HG03108 (cell line): ENCODE measurements around the gene PRKAG3.

Source experiments
- ATAC-seq: cut with Tn5 transposase; IDR thresholded peaks from one replicate; pipeline ENCODE4 v1.9.1; 2021; ENCODE audit warnings: moderate library complexity; ENCODE audit not compliant: unreplicated experiment

PRKAG3 gene

DNA sequence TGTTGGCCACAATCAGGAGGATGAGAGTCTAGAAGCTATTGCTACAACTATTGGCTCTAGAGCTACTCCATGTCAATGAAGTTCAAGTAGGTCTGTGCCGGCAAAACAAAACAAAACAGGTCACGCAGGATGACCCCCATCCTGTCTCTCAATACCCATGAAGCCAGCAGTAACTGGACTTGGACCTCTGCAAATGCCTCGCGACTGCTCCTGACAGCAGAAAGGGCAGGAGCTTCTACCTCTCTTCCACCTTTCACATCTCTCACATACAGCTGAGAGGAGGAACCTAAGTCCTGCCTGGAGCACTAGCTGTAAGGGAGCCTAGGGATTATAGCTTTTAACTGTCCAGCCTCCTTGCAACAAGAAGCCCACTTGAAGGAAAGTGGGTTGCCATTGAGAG is 16.0 kb downstream of the PRKAG3 start:
- ATAC-seq = no peak

GRCh38 chr2:218815244-218815637 is 16.4 kb downstream of the PRKAG3 start:
- ATAC-seq = no peak

DNA sequence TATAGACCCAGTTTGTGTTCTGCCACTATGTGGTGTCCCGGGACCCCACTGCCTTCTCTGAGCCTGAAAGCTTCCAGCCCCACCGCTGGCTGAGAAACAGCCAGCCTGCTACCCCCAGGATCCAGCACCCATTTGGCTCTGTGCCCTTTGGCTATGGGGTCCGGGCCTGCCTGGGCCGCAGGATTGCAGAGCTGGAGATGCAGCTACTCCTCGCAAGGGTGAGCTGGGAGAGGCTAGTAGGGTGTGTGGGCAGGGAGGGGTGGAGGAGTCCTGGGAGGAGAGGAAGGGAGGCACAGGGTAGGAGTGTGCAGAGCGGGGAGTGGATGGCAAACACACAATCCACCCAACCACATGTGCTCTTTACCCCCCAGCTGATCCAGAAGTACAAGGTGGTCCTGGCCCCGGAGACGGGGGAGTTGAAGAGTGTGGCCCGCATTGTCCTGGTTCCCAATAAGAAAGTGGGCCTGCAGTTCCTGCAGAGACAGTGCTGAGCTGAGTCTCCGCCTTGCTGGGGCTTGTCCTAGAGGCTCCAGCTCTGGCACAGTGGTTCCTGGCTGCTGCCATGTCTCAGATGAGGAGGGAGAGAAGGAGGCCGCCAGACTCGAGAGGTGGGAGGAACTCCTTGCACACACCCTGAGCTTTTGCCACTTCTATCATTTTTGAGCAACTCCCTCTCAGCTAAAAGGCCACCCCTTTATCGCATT is 16.9 kb downstream of the PRKAG3 start:
- ATAC-seq = no peak

- no peak for ATAC-seq
Observed at GRCh38 chr2:218813771-218814460, 17.7 kb downstream of the PRKAG3 start.

DNA sequence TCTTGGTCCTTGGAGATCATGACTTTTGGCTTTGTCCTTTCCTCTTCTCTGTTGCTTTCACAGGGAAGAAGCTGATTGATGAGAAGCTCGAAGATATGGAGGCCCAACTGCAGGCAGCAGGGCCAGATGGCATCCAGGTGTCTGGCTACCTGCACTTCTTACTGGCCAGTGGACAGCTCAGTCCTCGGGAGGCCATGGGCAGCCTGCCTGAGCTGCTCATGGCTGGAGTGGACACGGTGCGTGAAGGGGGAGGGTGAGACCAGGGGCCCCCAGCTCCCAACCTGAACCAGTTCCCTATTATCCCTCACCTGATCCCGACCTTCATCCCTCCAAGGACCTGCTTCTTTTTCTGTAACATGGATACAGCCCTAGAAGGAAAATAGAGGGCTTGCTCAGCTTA is 18.7 kb downstream of the PRKAG3 start:
- no peak for ATAC-seq

GRCh38 chr2:218812096-218812815 is 19.3 kb downstream of the PRKAG3 start:
- ATAC-seq = no peak

DNA sequence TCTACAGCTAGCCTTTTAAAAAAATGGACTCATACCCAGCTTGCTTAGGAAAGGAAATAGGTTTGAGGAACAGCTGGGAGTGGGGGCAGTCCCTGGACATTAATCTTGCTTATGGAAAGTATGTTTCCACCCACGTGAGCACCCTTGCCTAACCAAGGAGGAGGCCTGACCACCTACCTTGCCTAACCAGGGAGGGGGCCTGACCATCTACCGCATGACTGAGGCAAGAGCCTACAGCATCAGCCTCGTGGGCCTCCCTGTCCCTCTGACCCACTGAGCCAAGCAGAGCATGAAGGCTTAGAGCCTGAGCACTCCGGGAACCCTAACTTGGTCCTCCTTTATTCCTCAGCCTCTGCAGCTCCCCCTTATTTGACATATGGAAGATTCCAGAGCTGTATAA is 20.2 kb downstream of the PRKAG3 start:
- ATAC-seq = no peak

GRCh38 chr2:218810256-218810655 is 21.3 kb downstream of the PRKAG3 start:
- no peak for ATAC-seq

DNA sequence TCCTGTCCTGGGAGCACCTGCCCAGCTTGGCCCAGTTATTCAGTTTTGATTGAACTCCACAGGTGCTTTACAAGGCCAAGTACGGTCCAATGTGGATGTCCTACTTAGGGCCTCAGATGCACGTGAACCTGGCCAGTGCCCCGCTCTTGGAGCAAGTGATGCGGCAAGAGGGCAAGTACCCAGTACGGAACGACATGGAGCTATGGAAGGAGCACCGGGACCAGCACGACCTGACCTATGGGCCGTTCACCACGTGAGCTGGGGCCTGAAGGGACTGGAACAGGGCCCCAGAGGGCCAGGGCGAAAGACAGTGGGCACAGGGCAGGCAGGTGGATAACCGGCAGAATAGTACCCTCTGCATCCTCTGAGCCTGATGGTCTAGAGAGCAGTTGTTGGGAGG is 22.1 kb downstream of the PRKAG3 start:
- ATAC-seq = no peak

GRCh38 chr2:218807626-218808025 is 24.0 kb downstream of the PRKAG3 start:
- ATAC-seq = no peak

DNA sequence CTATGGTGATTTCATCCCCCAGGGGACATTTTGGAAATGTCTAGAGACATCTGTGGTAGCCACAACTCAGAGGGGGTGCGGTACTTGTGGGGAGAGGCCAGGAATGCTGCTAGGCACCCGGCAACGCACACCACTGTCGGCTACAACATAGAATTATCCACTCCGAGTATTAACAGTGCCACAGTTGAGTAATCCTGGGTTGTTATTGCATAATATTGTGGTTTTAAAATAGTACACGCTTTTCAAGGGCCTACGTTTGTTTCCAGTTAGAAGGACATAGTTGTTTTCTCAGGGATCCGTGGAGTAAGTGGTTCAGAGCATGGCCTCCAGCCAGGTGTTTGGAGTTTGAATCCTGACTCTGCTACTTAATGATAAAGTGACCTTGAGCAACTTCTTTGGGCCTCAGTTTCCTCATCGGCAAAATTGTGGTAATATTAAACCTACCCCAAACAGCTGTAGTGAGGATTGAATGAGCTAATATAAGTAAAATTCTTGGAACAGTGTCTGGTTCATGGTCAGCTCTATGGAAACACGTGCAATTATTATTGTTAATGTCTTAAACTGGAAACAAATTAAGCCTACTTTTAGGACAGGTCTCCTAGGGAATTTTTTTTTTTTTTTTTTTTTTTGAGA is 25.1 kb downstream of the PRKAG3 start:
- ATAC-seq = no peak

- ATAC-seq = no peak
Observed at GRCh38 chr2:218805627-218806026, 26.0 kb downstream of the PRKAG3 start.

GRCh38 chr2:218804817-218805216 is 26.8 kb downstream of the PRKAG3 start:
- ATAC-seq = no peak

DNA sequence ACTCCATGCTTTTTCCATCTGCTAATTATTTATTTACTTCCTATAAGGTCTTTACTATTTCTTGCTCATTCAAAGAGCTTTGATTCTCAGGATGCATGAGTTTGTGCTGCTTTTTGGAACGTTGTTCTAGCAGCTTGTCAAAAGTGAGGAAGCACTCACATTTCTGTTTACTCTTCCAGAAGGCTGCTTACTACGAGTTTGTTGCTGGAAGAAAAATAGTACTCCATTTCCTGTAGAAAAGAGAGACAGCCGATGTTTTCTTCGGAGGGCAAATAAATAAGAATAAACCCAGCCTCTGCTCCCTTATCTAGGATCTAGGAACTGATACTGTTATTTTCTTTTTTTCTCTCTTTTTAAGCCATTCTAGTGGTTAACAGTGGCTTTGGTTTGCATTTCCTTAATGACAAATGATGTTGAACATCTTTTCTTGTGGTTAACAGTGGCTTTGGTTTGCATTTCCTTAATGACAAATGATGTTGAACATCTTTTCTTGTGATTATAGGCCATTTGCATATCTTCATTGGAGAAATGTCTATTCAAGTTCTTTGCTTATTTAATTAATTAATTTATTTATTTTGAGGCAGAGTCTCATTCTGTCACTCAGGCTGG is 29.1 kb downstream of the PRKAG3 start:
- no peak for ATAC-seq

GRCh38 chr2:218799990-218800389 is 31.6 kb downstream of the PRKAG3 start:
- ATAC-seq = no peak

GRCh38 chr2:218798767-218799504 is 32.7 kb downstream of the PRKAG3 start:
- no peak for ATAC-seq

- ATAC-seq = no peak
Observed at GRCh38 chr2:218796691-218797090, 34.9 kb downstream of the PRKAG3 start.

- ATAC-seq = no peak
Observed at GRCh38 chr2:218792433-218792832, 39.2 kb downstream of the PRKAG3 start.

- no peak for ATAC-seq
Observed at GRCh38 chr2:218788529-218789255, 42.9 kb downstream of the PRKAG3 start.

DNA sequence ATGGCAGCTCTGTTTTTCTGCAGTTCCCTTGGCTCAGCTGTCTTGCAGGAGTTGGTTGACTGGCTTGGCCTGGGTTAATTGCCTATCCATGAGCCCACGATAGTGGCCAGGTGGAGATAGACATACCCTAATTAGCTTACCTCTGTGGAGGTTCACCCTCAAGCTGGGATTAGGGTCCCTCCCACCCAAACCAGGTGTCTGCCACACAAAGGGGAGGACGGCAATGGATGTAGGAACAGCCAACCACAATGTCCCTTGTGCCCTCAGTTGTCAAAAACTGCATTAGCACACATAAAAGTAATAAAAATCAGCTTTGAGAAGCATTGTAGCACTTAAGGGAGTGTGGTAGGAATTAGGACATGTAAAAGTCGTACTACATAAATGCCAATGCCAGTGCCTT is 45.5 kb downstream of the PRKAG3 start:
- no peak for ATAC-seq
